Epithelial cell of esophagus (primary cell): ENCODE results near the gene PITPNM2.

ENCODE experiments used
- DNase-seq: peaks from one replicate; pipeline ENCODE4 v3.0.0; 2010; ENCODE audit warnings: low read depth
- H3K4me3 ChIP-seq: 2 replicates; pipeline ENCODE4 v1.5.1; 2011; ENCODE audit warnings: mild to moderate bottlenecking, low read length, control low read depth
- TF ChIP-seq, protein P1 (sequence below): IDR thresholded peaks from 2 replicates; pipeline ENCODE4 v1.5.1; 2011; ENCODE audit warnings: low read depth, mild to moderate bottlenecking, low read length, control low read depth, inconsistent platforms; ENCODE audit not compliant: insufficient read depth; ENCODE audit errors: missing control alignments

Gene PITPNM2

DNA sequence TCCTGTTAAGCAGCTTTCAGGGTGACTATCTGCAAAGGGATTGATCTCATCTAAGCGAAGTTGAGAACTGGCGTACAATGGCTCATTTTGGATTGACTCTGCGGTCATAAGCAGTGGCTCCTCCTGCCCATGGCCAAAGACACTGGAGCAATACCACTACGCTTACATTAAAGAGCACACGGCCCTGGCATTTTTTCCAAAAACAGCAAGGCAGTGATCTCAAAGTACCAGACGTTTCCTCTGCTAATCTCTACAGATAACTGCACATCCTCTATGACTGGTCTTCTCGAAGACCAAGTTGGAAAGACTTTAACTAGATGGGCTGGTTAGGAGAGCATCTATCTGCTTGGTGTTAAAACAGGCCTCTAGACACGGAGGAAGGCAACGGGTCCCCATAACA is 2.7 kb downstream of the PITPNM2 start:
- TF ChIP-seq, protein P1, sequence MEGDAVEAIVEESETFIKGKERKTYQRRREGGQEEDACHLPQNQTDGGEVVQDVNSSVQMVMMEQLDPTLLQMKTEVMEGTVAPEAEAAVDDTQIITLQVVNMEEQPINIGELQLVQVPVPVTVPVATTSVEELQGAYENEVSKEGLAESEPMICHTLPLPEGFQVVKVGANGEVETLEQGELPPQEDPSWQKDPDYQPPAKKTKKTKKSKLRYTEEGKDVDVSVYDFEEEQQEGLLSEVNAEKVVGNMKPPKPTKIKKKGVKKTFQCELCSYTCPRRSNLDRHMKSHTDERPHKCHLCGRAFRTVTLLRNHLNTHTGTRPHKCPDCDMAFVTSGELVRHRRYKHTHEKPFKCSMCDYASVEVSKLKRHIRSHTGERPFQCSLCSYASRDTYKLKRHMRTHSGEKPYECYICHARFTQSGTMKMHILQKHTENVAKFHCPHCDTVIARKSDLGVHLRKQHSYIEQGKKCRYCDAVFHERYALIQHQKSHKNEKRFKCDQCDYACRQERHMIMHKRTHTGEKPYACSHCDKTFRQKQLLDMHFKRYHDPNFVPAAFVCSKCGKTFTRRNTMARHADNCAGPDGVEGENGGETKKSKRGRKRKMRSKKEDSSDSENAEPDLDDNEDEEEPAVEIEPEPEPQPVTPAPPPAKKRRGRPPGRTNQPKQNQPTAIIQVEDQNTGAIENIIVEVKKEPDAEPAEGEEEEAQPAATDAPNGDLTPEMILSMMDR: no peak
- H3K4me3 ChIP-seq: no peak overlapping the region
- DNase-seq: no peak

DNA sequence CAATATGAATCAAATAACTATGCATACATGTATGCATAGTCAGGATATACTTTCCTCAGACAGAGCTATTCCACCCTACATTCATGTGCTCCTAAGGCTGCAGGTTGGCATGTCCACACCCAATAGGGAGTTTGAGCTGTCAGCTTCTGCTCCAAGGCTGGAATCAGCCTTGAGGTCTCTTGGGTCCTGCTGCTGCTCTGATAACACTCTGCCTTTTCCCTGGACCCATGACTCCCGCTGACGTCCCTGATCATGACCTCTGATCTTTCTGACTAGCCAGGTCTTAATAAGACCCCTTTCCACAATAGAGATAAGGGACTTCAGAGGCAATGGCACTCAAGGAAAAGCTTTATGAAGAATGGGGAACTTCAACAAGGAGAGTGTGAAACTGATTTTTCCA is 5.7 kb downstream of the PITPNM2 start:
- DNase-seq: no peak
- no peak overlapping the region for H3K4me3 ChIP-seq
- TF ChIP-seq, protein P1: no peak

DNA sequence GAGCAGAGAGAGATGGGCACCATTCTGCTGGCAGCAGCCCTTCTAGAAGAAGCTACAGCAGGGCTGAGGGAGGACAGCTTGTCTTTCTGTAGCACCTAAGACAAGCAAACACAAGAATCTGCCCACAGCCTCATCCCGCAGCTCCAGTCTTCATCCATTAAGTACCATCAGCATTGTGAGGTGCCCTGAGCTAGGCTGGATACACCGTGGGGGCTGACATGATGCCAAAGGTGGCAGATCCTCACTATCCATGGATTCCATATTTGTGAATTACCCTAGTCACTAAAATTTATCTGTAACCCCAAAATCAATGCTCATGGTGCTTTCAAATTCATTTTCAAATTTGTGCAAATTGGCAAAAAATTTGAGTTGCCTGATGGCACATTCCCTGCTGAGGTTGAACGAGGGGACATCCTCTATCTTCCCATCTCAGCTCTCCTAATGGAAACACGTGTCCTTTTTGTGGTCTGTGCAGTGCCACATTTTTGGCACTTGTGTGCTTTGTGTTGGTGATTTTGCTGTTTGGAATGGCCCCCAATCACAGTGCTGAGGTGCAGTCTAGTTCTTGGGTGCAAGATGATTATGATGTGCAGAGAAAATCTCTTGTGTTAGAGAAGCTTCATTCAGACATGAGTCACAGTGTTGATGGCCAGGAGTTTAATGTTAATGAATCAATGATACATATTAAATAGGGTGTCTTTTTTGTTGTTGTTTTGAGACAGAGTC is 7.0 kb downstream of the PITPNM2 start:
- TF ChIP-seq, protein P1: no peak
- no peak for DNase-seq
- H3K4me3 ChIP-seq: no peak overlapping the region

DNA sequence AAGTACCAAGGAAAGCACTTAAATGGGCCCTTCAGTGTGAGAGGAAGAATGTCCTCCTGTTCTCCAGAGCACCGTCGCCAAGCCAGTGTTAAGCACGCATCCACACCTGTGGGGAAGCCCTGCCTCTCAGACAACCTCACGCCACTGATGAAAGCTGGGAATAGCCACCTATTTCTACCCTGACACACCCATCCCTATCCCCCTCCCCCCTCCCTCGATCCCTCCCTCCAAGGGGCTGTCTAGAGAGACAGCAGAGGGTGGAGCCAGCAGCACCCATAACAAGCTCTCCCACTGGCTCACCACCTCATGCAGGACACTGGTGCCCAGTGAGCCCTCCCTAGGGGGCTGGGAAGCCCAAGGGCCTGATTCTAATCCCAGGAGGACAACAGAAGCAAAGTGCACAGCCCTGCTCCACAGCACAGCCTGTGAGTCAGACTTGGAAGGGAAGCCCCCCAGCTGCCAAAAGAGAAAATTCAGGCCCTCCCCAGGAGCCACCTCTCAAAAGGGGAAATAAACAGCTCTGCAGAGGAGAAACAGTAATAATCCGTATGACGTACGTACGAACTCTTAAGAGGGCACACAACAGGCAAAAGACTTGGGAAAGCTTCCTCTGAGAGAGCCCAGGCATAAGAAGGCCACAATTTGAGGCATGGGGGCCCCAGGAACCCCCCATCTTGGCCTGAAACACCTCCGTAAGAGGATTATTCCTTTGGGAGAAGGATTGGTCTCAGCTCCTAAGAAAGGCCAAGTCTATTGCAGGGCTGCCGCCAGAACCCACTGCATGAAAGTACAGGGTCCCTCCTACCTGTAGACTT is 7.8 kb downstream of the PITPNM2 start:
- TF ChIP-seq, protein P1: no peak
- no peak for DNase-seq
- no peak overlapping the region for H3K4me3 ChIP-seq

DNA sequence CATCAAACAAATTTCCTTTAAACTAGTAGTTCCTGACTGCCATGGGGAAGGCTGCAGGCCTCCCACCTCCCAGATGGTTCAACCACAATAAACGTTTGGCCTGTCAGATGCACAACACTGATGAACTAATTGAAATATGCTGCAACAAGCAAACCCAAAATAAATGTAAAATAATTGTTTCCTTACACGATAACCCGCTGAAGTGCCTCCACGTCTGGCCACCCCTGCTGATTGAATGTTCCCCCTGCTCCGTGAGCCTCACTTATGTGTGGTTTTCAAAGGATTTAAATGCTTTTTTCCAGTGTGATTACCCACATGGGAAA is 8.4 kb downstream of the PITPNM2 start:
- H3K4me3 ChIP-seq: no peak overlapping the region
- no peak for DNase-seq
- TF ChIP-seq, protein P1: no peak

DNA sequence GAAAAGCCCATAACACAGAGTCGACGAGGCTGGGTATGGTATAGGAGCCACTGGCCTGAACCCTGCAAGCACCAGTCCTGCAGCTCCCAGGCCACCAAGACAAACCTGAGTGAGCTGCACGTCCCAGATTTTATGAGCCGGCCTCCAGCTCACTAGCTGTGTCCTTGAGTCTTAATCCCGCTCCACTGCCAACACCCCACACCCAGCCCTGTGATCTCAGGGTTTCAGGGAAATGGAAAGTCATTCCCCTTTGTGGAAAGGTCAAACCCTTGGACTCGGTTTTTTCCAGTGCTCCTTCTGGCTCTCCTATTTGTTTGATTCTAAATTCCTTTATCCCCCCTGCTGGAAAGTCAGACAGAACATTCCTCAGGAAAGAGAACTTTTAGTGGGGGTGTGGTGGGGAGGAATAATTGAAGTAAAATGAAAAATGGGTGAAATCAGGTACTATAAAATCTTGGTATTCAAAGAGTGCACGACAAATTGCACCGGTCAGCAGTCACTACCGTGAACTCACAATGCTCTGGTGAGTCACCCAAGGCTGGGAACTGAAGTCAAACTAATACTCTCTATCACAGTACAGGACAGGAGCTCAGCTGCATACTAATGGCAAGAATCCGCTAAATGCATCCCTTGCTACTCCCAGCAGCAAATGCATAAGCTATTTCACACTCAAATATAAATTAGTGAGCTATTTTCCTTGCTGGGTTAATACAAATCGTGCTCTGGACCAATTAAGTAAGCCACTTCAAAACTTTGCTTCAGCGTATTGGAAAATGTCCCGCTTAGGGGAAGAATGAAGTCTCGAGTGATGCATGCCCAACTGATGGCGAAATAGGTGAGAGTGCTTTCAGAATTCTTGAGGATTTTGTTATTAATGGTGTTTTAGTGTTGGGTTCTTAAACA is 9.0 kb downstream of the PITPNM2 start:
- no peak overlapping the region for H3K4me3 ChIP-seq
- DNase-seq: peak; percentile 65
- TF ChIP-seq, protein P1: no peak
